ENCODE data around the gene IGF2BP2. TPM values are rescaled to one million over a fixed set of nuclear protein-coding genes. Genes with fewer than 3 reads are reported as not detected.
"Not testable (repeated sequence)": the region's sequence is repeated elsewhere in the genome, so short reads cannot be mapped to it uniquely, and the experiment has no call there.

Gene IGF2BP2
- polyA plus RNA-seq, 3 donors: 102 to 117 (median 105) TPM

DNA sequence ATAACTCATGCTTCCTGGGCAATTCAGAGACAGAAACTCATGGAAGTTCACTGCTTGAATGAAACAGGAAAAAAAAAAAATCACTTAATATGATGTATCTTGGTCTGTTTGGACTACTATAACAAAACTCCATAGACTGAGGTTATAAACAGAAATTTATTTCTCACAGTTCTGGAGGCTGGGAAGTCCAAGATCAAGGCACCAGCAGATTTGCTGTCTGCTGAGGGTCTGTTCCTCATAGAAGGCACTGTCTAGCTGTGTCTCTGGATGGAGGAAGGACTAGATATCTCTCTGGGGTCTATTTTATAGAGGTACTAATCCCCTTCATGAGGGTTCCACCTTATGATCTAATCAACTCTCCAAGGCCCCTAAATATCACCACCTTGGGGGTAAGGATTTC is 119.3 kb downstream of the IGF2BP2 start:
- DNase-seq (ENCODE audit: extremely low read depth in 1 of 11, low read depth in 9 of 11, low spot score in 4 of 11): no peak

DNA sequence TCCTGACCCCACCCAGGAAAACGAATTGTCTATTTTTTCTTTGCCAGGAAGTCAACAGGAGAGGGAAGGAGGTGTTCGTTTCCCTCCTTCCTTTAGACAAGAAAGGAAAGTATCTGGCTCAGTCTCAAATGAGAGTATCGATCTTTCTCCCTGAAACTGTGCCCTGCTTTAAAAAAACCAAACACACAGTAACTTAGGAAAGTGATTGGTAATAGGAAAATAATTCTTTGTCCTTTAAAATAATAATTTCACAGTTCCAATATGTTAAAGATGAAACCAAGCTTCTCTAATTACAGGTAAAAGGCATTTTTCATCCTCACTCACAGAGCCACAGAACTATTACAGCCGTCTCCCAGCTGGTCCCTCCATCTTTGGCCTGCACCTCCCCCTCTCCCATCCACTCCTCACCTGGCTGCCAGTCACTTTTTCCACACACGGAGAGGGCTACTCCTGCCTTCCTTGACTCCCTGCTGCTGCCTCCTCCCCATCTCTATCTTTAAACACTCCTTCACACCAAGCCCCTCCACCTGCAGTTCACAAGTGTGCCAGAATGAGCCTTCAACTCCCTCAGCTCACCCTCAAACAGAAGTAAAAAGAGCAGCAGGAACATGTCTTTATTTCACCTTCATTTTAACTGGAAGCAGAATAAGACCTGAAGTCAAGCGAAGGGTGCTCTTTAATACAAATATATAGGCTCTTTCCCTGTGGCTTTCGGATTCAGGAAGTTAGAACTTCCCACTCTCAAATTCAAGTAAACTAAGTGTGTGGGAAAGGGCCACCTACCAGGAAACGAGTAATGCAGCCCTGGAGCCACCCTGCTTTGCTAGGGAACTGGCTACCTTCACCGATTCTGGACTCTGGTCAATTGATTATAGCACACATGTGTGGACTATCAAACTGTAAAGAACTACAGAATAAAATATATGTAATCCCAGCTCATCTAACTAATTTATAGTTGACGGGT is 122.3 kb downstream of the IGF2BP2 start:
- DNase-seq (ENCODE audit: extremely low read depth in 1 of 11, low read depth in 9 of 11, low spot score in 4 of 11): no peak

DNA sequence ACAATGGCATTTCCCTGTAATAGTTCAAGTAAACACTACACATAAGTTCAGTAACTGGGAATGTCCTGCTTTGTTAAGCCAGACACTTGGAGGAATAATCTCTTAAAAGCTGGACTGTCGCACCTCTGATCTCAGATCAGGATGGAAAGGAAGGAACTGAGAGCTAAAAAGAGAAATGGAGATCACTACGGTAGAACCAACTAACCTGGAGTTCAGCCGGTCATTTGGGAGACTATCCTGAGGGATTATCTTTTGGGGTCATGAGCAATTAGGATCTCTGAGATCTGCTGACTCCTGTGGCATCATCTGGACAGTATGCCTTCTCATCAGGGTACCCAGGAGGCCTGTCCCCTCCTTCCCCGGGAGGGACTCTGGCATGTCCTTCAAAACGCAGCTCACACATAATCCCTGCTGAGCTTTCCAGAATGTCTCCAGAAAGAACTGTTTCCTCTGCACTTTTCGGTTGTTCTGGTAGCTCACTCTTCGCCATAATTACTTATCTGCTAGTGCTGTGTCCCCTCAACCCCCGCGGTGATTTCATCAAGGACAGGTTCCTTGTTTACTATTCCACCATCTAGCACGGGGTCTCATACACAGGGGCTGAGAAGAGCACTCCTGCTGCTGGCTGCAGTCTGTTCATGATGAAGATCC is 123.1 kb downstream of the IGF2BP2 start:
- DNase-seq (ENCODE audit: extremely low read depth in 1 of 11, low read depth in 9 of 11, low spot score in 4 of 11): no peak

DNA sequence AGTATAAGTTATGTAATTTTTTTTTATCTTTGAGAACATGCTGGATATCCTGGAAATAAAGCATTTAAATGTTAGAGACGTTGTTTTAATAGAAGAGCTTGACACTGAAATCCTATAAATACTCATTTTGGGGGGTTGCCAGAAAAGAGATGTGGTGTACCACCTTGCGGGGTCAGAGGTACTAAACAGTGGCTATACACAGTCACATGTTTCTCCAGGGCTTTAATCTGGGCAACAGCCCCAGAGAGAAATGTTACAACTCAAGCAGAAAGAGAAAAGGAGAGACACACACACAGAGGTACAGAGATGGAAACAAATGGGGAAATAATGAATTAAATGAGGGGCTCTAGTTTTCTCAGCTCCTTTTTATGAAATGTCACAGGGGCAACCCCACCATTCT is 124.9 kb downstream of the IGF2BP2 start:
- no peak for DNase-seq (ENCODE audit: extremely low read depth in 1 of 11, low read depth in 9 of 11, low spot score in 4 of 11)

DNA sequence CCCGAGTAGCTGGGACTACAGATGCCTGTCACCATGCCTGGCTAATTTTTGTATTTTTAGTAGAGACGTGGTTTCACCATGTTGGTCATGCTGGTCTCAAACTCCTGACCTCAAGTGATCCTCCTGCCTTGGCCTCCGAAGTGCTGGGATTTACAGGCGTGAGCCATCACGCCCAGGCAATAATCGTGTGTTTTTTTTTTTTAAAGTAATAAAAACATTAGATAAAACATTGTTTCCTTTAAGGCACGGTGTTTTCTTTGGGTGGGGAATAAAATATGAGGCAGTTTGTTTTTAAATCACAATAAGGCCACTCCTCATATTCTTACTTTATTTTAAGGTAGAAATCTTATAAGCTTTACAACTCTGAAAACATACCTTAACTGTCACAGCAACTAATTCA is 127.6 kb downstream of the IGF2BP2 start:
- not testable (repeated sequence) for DNase-seq (ENCODE audit: extremely low read depth in 1 of 11, low read depth in 9 of 11, low spot score in 4 of 11)

DNA sequence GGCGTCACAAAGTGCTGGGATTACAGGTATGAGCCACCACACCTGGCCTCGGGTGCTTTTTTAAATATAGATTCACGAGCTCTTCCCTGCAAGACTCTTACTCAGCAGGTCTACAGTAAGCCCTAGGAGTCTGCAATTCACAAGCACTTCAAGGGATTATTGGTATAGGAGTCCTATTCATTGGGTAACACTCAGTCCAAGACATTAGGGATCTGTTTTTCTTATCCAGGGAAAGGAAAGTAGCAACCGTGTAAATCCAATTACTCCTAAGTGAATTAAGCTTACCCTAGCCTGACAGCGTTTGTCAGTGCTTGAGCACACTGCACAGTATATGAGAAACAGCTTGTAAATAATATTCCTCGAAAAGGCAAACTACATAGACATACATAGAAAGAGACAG is 128.8 kb downstream of the IGF2BP2 start:
- no peak for DNase-seq (ENCODE audit: extremely low read depth in 1 of 11, low read depth in 9 of 11, low spot score in 4 of 11)

DNA sequence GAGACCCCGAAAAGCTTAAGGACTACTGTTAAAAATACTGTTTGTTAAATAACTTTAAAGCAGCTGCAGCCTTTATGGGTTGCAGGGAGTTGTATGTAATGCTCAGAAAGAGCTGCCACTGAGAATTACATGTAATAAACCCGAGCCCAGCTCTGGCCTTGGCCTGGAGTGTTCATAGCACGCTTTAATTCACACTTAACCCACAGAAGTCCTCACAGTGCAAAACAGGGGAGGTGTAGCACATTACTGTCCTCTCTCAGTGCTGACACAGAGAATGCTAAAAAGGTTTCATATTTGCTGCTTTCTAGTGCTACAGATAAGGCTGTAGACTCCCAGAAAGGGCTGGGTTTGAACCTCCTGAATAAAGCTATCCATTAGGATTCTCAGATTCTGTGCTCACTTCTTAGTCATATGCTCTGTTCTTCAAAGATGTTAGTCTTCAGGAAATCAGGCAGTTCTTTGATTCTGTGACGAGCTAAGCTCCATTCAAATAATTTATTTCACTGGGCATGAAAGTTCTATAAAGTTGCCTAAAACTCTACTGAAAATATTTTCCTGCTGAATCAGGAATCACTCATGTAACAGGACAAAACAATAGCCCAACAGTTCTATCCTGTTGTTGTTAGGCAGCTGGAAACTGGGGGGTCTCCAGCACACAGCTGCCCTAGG is 130.7 kb downstream of the IGF2BP2 start:
- DNase-seq (ENCODE audit: extremely low read depth in 1 of 11, low read depth in 9 of 11, low spot score in 4 of 11): no peak

DNA sequence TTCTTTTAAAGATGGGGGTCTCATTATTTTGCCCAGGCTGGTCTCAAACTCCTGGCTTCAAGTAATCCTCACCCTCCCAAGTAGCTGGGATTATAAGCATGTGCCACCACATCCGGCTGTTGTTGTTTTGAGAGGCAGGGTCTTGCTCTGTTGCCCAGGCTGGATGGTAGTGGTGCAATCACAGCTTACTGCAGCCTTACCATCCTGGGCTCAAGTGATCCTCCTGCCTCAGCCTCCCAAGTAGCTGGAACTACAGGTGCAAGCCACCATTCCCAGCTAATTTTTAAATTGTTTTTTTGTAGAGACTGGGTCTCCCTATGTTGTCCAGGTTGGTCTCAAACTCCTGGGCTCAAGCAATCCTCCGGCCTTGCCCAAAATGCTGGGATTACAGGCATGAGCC is 133.2 kb downstream of the IGF2BP2 start:
- no peak for DNase-seq (ENCODE audit: extremely low read depth in 1 of 11, low read depth in 9 of 11, low spot score in 4 of 11)

DNA sequence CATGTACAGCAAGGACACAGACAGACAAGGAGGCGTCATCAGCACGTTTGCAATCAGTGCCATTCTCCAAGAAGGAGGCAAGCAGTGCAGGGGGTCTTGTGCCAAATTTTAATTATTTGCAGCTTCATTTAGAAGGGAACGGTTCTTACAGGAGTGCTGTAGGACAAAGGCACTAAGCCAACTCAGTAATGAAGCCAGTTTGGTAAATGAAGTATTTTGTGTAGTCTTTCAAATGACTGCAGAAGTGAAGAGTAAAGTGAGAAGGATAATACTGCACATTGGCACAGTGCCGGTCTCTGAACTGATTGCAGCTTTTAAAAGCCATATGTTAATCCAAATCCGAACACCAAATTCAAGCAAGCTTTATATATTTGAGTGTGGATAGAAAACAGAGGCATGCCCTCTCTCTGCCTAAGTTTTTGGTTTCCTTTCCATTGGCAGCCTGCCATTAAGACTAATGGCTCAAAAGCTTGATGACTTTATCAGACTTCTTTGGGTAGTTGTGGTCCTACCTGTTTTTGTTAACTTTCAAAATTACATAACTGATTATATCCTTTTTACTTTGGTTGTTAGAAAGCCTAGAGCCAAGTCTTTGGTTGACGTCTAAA is 137.5 kb downstream of the IGF2BP2 start:
- DNase-seq (ENCODE audit: extremely low read depth in 1 of 11, low read depth in 9 of 11, low spot score in 4 of 11): no peak

DNA sequence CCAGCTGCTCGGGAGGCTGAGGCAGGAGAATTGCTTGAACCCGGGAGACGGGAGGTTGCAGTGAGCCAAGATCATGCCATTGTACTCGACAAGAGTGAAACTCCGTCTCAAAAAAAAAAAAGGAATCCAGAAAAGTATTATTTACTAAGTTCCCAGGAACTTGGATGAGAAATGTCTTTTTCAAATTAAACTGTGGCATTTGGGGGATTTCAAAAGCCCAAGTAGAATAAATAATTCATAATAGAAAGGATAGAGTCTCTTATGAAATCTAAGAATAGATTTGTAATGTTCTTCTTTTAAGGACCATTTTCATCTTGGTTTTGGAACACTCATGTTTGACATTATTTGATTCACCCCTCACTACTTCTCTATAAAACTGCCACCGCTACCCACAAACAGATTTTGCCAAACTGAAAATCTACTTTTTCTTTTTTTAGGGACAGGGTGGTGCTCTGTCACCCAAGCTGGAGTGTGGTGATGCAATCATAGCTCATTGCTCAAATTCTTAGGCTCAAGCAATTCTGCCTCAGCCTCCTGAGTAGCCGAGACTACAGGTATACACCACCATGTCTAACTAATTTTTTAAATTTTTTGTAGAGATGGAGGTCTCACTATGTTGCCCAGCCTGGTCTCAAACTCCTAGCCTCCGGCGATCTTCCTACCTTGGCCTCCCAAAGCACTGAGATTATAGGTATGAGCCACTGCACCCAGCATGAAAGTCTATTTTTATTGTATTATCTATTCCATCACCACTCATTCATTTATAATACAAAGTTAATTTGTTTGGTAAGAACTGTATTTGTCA is 139.4 kb downstream of the IGF2BP2 start:
- no peak for DNase-seq (ENCODE audit: extremely low read depth in 1 of 11, low read depth in 9 of 11, low spot score in 4 of 11)

DNA sequence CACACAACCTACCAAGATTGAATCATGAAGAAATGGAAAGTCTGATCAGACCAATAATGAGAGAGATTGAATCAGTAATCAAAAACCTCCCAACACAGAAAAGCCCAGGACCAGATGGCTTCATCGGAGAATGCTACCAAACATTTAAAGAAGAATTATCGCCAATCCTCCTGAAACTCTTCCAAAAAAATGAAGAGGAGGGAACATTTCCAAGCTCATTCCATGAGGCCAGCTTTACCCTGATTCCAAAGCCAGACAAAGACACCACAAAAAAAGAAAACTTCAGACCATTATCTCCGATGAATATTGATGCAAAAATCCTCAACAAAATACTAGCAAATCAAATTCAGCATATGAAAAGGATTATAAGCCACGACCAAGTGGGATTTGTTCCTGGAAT is 144.6 kb downstream of the IGF2BP2 start:
- DNase-seq (ENCODE audit: extremely low read depth in 1 of 11, low read depth in 9 of 11, low spot score in 4 of 11): no peak

DNA sequence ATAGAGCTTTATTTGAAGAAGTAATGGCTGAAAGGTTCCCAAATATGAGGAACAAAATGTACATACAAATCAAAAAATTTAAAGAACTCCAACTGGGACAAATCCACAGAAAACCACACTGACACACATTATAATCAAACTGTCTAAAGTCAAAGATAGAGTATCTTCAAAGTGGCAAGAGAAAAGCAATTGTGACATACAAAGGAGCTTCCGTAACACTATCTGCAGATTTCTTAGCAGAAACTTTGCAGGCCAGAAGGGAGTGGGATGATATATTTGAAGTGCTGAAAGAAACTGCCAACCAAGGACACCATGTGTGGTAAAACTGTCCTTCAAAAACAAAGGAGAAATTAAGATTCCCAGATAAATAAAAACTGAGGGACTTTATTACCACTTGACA is 146.8 kb downstream of the IGF2BP2 start:
- no peak for DNase-seq (ENCODE audit: extremely low read depth in 1 of 11, low read depth in 9 of 11, low spot score in 4 of 11)

DNA sequence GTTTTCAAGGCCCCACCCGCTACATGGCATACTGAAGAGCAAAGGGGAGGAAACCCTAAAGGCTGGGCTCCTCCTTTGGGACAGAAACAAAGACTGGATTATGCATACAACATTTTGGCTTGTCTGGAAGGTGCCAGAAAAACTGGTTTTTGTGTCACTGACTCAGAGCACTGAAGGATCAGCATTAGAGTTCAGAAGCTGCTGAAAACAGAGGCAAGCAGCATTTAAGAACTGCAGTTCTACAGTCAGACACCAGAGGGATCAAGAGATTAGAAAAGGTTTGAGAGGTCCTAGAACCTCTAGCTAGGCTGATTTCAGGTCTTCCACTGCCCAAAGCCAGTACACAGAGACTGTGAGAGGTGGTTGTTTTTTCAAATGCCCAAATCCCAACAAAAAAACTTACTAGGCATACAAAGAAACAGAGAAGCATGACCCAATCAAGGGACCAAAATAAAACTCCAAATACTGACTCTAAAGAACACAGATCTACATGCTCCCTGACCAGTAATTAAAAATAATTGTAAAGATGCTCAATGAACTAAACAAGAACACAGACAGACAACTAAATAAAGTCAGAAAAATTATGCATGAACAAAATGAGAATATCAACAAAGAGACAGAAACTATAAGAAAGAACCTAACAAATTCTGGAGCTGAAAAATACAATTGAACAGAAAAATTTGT is 147.6 kb downstream of the IGF2BP2 start:
- peak; percentile 25 to 60 (median 36) for DNase-seq (ENCODE audit: extremely low read depth in 1 of 11, low read depth in 9 of 11, low spot score in 4 of 11)

DNA sequence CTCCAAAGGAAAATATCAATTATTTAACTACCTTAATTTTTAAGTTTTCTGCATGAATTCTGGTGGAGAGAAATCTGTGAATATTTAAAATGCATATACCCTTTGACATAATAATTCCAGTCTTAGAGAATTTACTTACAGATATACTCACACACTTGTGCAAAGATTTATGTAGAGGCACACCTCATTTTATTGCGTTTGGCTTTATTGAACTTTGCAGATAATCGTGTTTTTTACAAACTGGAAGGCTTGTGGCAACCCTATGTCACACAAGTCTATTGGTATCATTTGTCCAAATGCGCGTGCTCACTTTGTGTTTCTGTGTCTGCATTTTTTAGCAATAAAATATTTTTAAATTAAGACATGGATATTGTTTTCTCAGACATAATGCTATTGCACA is 157.3 kb downstream of the IGF2BP2 start:
- no peak for DNase-seq (ENCODE audit: extremely low read depth in 1 of 11, low read depth in 9 of 11, low spot score in 4 of 11)

DNA sequence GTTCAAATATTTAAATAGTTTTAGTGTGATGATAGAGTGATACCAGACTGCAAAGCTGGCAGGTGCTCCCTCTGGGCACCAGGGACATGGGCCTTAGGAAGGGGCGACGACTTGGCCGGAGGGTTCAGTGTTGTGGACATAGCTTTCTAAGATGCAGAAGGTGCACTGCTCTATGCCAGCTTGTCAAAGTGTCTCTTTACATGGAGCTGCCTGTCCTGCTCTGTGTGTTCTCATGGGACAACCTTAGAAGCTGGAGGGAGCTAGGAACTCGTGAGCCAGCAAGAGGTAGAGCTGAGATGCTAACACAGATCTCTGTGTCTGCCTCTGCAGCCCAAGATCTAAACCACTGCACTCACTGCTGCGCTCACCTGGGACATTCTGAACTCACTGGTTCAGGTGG is 160.9 kb downstream of the IGF2BP2 start:
- no peak for DNase-seq (ENCODE audit: extremely low read depth in 1 of 11, low read depth in 9 of 11, low spot score in 4 of 11)

DNA sequence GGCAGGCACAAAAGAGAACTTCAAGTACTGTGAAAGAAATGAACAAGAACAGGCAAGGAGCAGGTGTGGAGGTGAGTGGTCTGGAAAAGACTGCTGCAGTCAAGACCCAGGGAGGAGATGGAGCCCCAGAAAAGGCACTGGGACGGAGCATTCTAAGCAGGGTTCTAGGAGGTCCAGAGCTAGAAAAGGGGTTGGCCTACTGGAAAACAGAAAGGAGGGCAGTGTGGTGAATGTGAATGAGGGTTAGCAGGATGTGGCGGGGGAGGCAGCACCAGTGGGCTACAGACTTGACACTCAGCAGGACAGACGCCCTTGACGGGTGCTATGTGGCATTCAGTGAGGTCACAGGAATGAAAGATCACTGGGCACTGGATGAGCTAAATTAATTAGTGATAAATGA is 163.1 kb downstream of the IGF2BP2 start:
- DNase-seq (ENCODE audit: extremely low read depth in 1 of 11, low read depth in 9 of 11, low spot score in 4 of 11): no peak

DNA sequence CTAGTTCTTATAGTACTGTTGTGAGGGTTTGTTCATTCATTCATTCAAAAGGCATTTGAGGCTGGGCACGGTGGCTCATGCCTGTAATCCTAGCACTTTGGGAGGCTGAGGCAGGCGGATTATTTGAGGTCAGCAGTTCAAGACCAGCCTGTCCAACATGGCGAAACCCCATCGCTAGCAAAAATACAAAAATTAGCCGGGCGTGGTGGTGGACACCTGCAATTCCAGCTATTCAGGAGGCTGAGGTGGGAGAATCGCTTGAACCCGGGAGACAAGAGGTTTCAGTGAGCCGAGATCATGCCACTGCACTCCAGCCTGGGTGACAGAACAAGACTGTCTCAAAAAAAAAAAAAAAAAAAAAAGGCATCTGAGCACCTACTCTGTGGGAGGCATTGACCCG is 163.5 kb downstream of the IGF2BP2 start:
- DNase-seq (ENCODE audit: extremely low read depth in 1 of 11, low read depth in 9 of 11, low spot score in 4 of 11): not testable (repeated sequence)
